Esophagus muscularis mucosa (tissue), 4 donors: ENCODE results near the gene CPSF4. TPM values are rescaled to one million over a fixed set of nuclear protein-coding genes. Genes with fewer than 3 reads are reported as not detected.
A peak's percentile ranks its signal among the peaks of the same experiment; 100 is the strongest.

Experiments
- DNase-seq: peaks from one replicate; pipeline ENCODE4 v3.0.0-alpha.2; 2017; ENCODE audit errors: extremely low spot score
- H3K27ac ChIP-seq, 4 donors: fragments of 200-600 bp; sonication (generic); replicated peaks in 1 of 4; 1 replicate in 3 of 4; 2 replicates in 1 of 4; pipeline ENCODE4 v1.5.1; 2016 to 2019; ENCODE audit warnings: mild to moderate bottlenecking in 1 of 4
- H3K27me3 ChIP-seq, 4 donors: fragments of 200-600 bp; sonication (generic); one replicate each; pipeline versions ENCODE4 v1.5.1 to v1.6.0; 2016 to 2019
- H3K36me3 ChIP-seq, 4 donors: fragments of 200-600 bp; sonication (generic); one replicate each; pipeline ENCODE4 v1.5.1; 2016 to 2019
- H3K4me1 ChIP-seq, 4 donors: fragments of 200-600 bp; sonication (generic); one replicate each; pipeline ENCODE4 v1.5.1; 2016 to 2019
- H3K4me3 ChIP-seq, 4 donors: fragments of 200-600 bp; sonication (generic); 1 replicate in 2 of 4; 2 replicates in 2 of 4; pipeline ENCODE4 v1.5.1; 2016 to 2019; ENCODE audit warnings: mild to moderate bottlenecking in 4 of 4, moderate library complexity in 1 of 4
- H3K9me3 ChIP-seq, 4 donors: fragments of 200-600 bp; sonication (generic); 1 replicate in 3 of 4; 2 replicates in 1 of 4; pipeline ENCODE4 v1.5.1; 2016 to 2019
- EP300 ChIP-seq: sonication (generic); formaldehyde crosslinking; IDR thresholded peaks from one replicate; pipeline ENCODE4 v1.6.1; 2017; ENCODE audit warnings: antibody characterized with exemption
- POLR2A ChIP-seq: fragments of 450-650 bp; IDR thresholded peaks from one replicate; pipeline ENCODE4 v1.6.1; 2017; ENCODE audit warnings: antibody characterized with exemption, moderate library complexity, mild to moderate bottlenecking, low read depth
- POLR2AphosphoS5 ChIP-seq, 2 donors: sonication (generic); formaldehyde crosslinking; IDR thresholded peaks; one replicate each; pipeline ENCODE4 v1.6.1; 2017; ENCODE audit warnings: antibody characterized with exemption in 2 of 2
- WGBS: methylation state at CpG from one replicate; pipeline ENCODE4 v1.1.5; 2018; 5-methylcytosine and 5-hydroxymethylcytosine counted together
- intact Hi-C: fragments of 100-400 bp; cut with DNase I; formaldehyde crosslinking; loops from one replicate; pipeline ENCODE4 v1.15.1; 2023
- total RNA-seq, 4 donors: library from RNA; depleted of rRNA; stranded (reverse); fragments of >200 nt; gene quantifications; one replicate each; pipeline versions ENCODE4 v1.1.0 to v1.2.1, GENCODE V29; 2016
- TF ChIP-seq, protein P1 (sequence below), 3 experiments: fragments of 200-600 bp in 2 of 3; fragments of 450-650 bp in 1 of 3; sonication (generic) in 2 of 3; IDR thresholded peaks; one replicate each; pipeline ENCODE4 v1.5.1; 2017 to 2019; ENCODE audit warnings: antibody characterized with exemption in 3 of 3, mild to moderate bottlenecking in 2 of 3, moderate library complexity in 1 of 3

Gene CPSF4
- total RNA-seq, 4 donors from 2014 or later = 19.1 to 25.3 (median 20.8) TPM

DNA sequence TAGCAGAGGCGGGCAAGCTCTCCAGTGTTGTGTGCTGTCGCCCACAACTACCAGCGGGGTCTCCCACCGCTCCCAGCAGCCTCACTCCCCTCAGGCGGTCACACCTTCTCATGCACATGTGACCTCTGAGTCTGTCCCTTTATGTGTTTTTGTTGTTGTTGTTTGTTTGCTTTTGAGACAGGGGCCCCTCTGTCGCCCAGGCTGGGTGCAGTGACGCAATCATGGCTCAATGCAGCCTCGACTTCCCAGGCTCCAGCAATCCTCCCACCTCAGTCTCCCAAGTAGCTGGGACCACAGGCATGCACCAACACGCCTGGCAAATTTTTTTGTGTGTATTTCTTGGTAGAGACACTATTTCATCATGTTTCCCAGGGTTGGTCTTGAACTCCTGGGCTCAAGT, 1.5 kb downstream of the CPSF4 start:
- H3K4me1 ChIP-seq = peaks cover 25 to 50% (median 43%) of the 10 kb centered on the region in 4 donors
- H3K27ac ChIP-seq = peak overlapping the region in 1 of 4 donors; percentile 89
- no peak for DNase-seq
- H3K36me3 ChIP-seq = peaks cover 14 to 38% (median 27%) of the 10 kb centered on the region in 4 donors
- peak overlapping the region in 3 of 4 donors; percentile 88 to 98 (median 95) for H3K4me3 ChIP-seq
- TF ChIP-seq POLR2AphosphoS5 (IDR thresholded peaks at IDR 0.05) = no peak
- no peaks in the 10 kb centered on the region for H3K9me3 ChIP-seq
- 56% methylated on average over 7 of the region's 9 CpGs for WGBS
- no peaks in the 10 kb centered on the region for H3K27me3 ChIP-seq
- intact Hi-C loops = no loop called here

DNA sequence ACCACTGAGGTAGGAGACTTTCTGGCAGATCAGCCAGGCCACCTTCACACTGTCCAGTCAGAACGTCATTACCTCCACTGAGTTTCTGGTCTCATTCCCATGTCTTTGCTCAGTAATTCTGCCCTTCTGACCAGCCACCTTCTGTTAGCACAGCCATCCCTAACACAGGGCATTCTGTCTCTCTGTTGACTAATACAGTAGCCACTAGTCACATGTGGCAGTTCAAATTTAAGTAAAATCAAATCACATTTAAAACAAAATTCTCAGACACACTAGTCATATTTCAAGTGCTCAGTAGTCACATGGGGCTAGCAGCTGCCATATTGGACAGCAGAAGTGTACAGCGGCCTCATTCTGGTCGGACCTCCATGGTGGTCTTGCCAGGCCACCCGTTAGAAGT, 7.4 kb downstream of the CPSF4 start:
- WGBS = 88% methylated on average over 4 of the region's 4 CpGs
- peaks cover 55 to 91% (median 77%) of the 10 kb centered on the region in 4 donors for H3K36me3 ChIP-seq

DNA sequence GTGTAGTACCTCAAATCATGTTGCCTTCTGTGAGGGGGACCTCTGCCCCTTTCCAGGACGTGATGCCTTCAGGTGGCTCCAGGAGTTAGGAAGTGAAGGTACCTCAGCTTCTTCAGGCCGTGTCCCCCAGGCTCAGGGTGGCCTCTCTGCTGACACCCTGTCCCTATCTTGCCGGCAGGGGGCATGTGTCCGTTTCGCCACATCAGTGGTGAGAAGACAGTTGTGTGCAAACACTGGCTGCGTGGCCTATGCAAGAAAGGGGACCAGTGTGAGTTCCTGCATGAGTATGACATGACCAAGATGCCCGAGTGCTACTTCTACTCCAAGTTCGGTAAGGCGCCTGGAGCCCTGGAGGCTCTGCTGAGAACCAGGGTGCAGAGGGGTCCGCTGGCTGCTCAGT, 9.2 kb downstream of the CPSF4 start:
- Histone ChIP-seq H3K27me3 (no peaks in the 10 kb centered on the region), H3K4me3 (no peak overlapping the region), H3K27ac (no peak overlapping the region), H3K4me1 (peaks cover 0 to 13% (median 3%) of the 10 kb centered on the region in 4 donors), H3K9me3 (no peaks in the 10 kb centered on the region), H3K36me3 (peaks cover 65 to 100% (median 91%) of the 10 kb centered on the region in 4 donors)
- no peak for DNase-seq
- TF ChIP-seq POLR2A (no peak), POLR2AphosphoS5 (IDR thresholded peaks at IDR 0.05) (no peak), EP300 (no peak)
- TF ChIP-seq, protein P1, sequence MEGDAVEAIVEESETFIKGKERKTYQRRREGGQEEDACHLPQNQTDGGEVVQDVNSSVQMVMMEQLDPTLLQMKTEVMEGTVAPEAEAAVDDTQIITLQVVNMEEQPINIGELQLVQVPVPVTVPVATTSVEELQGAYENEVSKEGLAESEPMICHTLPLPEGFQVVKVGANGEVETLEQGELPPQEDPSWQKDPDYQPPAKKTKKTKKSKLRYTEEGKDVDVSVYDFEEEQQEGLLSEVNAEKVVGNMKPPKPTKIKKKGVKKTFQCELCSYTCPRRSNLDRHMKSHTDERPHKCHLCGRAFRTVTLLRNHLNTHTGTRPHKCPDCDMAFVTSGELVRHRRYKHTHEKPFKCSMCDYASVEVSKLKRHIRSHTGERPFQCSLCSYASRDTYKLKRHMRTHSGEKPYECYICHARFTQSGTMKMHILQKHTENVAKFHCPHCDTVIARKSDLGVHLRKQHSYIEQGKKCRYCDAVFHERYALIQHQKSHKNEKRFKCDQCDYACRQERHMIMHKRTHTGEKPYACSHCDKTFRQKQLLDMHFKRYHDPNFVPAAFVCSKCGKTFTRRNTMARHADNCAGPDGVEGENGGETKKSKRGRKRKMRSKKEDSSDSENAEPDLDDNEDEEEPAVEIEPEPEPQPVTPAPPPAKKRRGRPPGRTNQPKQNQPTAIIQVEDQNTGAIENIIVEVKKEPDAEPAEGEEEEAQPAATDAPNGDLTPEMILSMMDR (IDR thresholded peaks at IDR 0.05) = no peak
- intact Hi-C loops = no loop called here
- 87% methylated on average over 8 of the region's 10 CpGs for WGBS

More for the DNA sequence above, 7.4 kb downstream of the CPSF4 start:
- no peak overlapping the region for H3K4me3 ChIP-seq
- no peak overlapping the region for H3K27ac ChIP-seq
- H3K4me1 ChIP-seq = peaks cover 4 to 16% (median 13%) of the 10 kb centered on the region in 4 donors
- intact Hi-C loops = no loop called here
- DNase-seq = no peak
- no peaks in the 10 kb centered on the region for H3K27me3 ChIP-seq
- H3K9me3 ChIP-seq = no peaks in the 10 kb centered on the region
- TF ChIP-seq POLR2AphosphoS5 (IDR thresholded peaks at IDR 0.05) (no peak), POLR2A (no peak), EP300 (no peak)
- TF ChIP-seq, protein P1 (IDR thresholded peaks at IDR 0.05) = no peak

DNA sequence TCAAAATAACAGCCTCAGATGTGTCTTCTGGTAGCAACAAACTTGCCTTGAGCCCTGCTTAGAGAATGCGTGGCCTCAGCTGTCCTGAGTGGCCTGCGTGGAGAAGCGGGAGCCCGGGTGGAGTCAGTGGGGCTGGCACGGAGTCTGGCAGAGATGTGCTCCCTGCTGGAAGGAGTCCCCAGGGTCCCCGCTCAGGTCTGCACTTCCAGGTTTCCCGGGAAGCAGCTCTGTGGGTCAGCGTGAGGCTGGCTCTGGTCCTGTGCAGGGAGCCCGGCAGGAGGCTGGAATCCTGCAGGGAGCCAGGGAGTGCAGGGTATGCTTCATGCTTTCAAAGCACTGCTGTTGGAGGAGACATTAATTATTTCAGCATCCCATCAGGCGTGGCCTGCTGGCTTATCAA, 10.1 kb downstream of the CPSF4 start:
- intact Hi-C loops = no loop called here
- no peak overlapping the region for H3K27ac ChIP-seq
- DNase-seq = no peak
- WGBS = 90% methylated on average over 7 of the region's 10 CpGs
- TF ChIP-seq POLR2A (no peak), POLR2AphosphoS5 (IDR thresholded peaks at IDR 0.05) (no peak), EP300 (no peak)
- TF ChIP-seq, protein P1 (IDR thresholded peaks at IDR 0.05) = no peak
- H3K4me1 ChIP-seq = peaks cover 0 to 13% (median 0%) of the 10 kb centered on the region in 4 donors
- no peak overlapping the region for H3K4me3 ChIP-seq
- peaks cover 70 to 100% (median 94%) of the 10 kb centered on the region in 4 donors for H3K36me3 ChIP-seq
- no peaks in the 10 kb centered on the region for H3K27me3 ChIP-seq
- no peaks in the 10 kb centered on the region for H3K9me3 ChIP-seq

DNA sequence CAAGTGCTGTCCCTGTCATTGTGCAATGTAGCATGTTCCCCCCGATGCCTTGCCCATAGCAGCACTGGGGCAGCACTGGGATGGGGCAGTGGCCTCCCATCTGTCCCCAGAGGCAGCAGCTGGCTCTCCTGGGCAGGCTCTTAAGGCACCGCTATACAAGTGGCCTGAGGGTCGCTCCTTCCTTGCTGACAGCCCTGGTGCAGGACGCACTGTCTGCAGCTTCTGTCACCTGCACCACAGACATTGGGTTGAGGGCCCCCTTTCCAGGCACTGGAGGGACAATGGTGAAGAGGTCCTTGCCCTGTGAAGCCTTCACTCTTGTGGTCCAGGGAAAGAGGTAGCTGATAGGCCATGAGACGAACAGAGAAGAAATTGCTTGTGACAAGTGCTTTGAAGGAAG, 10.6 kb downstream of the CPSF4 start:
- intact Hi-C loops = no loop called here
- no peaks in the 10 kb centered on the region for H3K9me3 ChIP-seq
- H3K27me3 ChIP-seq = no peaks in the 10 kb centered on the region
- no peak overlapping the region for H3K27ac ChIP-seq
- no peak overlapping the region for H3K4me3 ChIP-seq
- no peak for DNase-seq
- H3K36me3 ChIP-seq = peaks cover 68 to 100% (median 94%) of the 10 kb centered on the region in 4 donors
- H3K4me1 ChIP-seq = peaks cover 0 to 13% (median 0%) of the 10 kb centered on the region in 4 donors
- WGBS = 88% methylated on average over 5 of the region's 5 CpGs
- TF ChIP-seq POLR2AphosphoS5 (IDR thresholded peaks at IDR 0.05) = no peak
- TF ChIP-seq EP300 = no peak
- TF ChIP-seq POLR2A = no peak
- TF ChIP-seq, protein P1 (IDR thresholded peaks at IDR 0.05) = no peak
